DMS153 (cell line): ENCODE results near the gene GDPD5.
A peak's percentile ranks its signal among the peaks of the same experiment; 100 is the strongest.

ENCODE experiments used
- DNase-seq: peaks from one replicate; lab custom pipeline; 2025; lab: John Stamatoyannopoulos, UW

Gene GDPD5

GRCh38 chr11:75536786-75537641, 11.3 kb upstream of the GDPD5 start:
- DNase-seq = no peak

GRCh38 chr11:75535071-75535470, 9.3 kb upstream of the GDPD5 start:
- DNase-seq = no peak

GRCh38 chr11:75534259-75535069, 8.7 kb upstream of the GDPD5 start:
- peak; percentile 78 for DNase-seq

GRCh38 chr11:75533896-75534258, 8.1 kb upstream of the GDPD5 start:
- DNase-seq = no peak

- DNase-seq = peak; percentile 60
These were observed 6.7 kb upstream of the GDPD5 start for GRCh38 chr11:75532200-75533048.

- no peak for DNase-seq
These were observed 5.6 kb upstream of the GDPD5 start for GRCh38 chr11:75531325-75531724.

GRCh38 chr11:75530577-75530976, 4.8 kb upstream of the GDPD5 start:
- DNase-seq = no peak

- DNase-seq = no peak
These were observed 2.4 kb upstream of the GDPD5 start for GRCh38 chr11:75527938-75528735.

GRCh38 chr11:75527130-75527529, 1.4 kb upstream of the GDPD5 start:
- DNase-seq = no peak

- DNase-seq = no peak
These were observed 426 bp upstream of the GDPD5 start for GRCh38 chr11:75526192-75526541.

GRCh38 chr11:75524665-75525432, 892 bp downstream of the GDPD5 start:
- no peak for DNase-seq

GRCh38 chr11:75523811-75524664, 1.7 kb downstream of the GDPD5 start:
- no peak for DNase-seq

GRCh38 chr11:75523189-75523588, 2.6 kb downstream of the GDPD5 start:
- no peak for DNase-seq

GRCh38 chr11:75522286-75523044, 3.3 kb downstream of the GDPD5 start:
- no peak for DNase-seq

GRCh38 chr11:75520688-75521087, 5.1 kb downstream of the GDPD5 start:
- DNase-seq = no peak

- DNase-seq = no peak
These were observed 6.7 kb downstream of the GDPD5 start for GRCh38 chr11:75518771-75519653.

- DNase-seq = no peak
These were observed 7.6 kb downstream of the GDPD5 start for GRCh38 chr11:75518204-75518549.

- no peak for DNase-seq
These were observed 8.9 kb downstream of the GDPD5 start for GRCh38 chr11:75516886-75517285.
